Calu3 (cell line): ENCODE measurements around the gene PCSK1. TPM values are rescaled to one million over a fixed set of nuclear protein-coding genes. Genes with fewer than 3 reads are reported as not detected.

Experiments used
- BruUV-seq: library from RNA; stranded (reverse); fragments of 400-500 nt; replicated peaks from 2 replicates; lab custom pipeline; 2021; lab: Mats Ljungman, UMichigan
- CTCF ChIA-PET: fragments of 300-600 bp; sonication (Branson Sonifier 250); formaldehyde crosslinking; loops from one replicate; lab custom pipeline; 2022; ENCODE audit warnings: antibody characterized with exemption; lab: Charles Lee
- DNase-seq: peaks from one replicate; pipeline ENCODE4 v3.0.0; 2022
- H3K27ac Mint-ChIP-seq: one replicate; pipeline ENCODE4 v1.8.0; 2022; ENCODE audit warnings: mixed read lengths; ENCODE audit not compliant: unreplicated experiment
- H3K27me3 Mint-ChIP-seq: one replicate; pipeline ENCODE4 v1.8.0; 2022; ENCODE audit warnings: mixed read lengths; ENCODE audit not compliant: unreplicated experiment
- H3K36me3 Mint-ChIP-seq: one replicate; pipeline ENCODE4 v1.8.0; 2022; ENCODE audit warnings: mild to moderate bottlenecking, moderate library complexity, mixed read lengths; ENCODE audit not compliant: insufficient read depth, unreplicated experiment
- H3K4me1 Mint-ChIP-seq: one replicate; pipeline ENCODE4 v1.8.0; 2022; ENCODE audit warnings: mild to moderate bottlenecking, low read depth, mixed read lengths; ENCODE audit not compliant: unreplicated experiment
- H3K4me3 Mint-ChIP-seq: one replicate; pipeline ENCODE4 v1.8.0; 2022; ENCODE audit warnings: mild to moderate bottlenecking, low read depth, moderate library complexity, mixed read lengths; ENCODE audit not compliant: unreplicated experiment
- H3K9me3 Mint-ChIP-seq: one replicate; pipeline ENCODE4 v1.8.0; 2022; ENCODE audit warnings: low read depth, mixed read lengths; ENCODE audit not compliant: unreplicated experiment
- CTCF ChIP-seq: fragments of 200-600 bp; IDR thresholded peaks from one replicate; pipeline ENCODE4 v1.8.0; 2022; ENCODE audit warnings: antibody characterized with exemption; ENCODE audit not compliant: unreplicated experiment
- intact Hi-C: fragments of 100-400 bp; cut with micrococcal nuclease; formaldehyde crosslinking; loops from one replicate; pipeline ENCODE4 v1.10.0; 2022; ENCODE audit not compliant: unreplicated experiment
- total RNA-seq: library from RNA; stranded (reverse); gene quantifications from 2 replicates; pipeline ENCODE4 v1.2.3, GENCODE V29; 2022

The PCSK1 gene
- total RNA-seq, 1 experiment from 2014 or later = not detected

- DNase-seq = no peak
- H3K4me1 Mint-ChIP-seq = no peaks in the 10 kb centered on the region
- peaks cover 55% of the 10 kb centered on the region for H3K27me3 Mint-ChIP-seq
- CTCF ChIA-PET = no interaction called here
- no peaks in the 10 kb centered on the region for H3K36me3 Mint-ChIP-seq
- no TSS peak for BruUV-seq
- H3K9me3 Mint-ChIP-seq = no peaks in the 10 kb centered on the region
- H3K4me3 Mint-ChIP-seq = no peak overlapping the region
- intact Hi-C loops = no loop called here
- H3K27ac Mint-ChIP-seq = no peak overlapping the region
- TF ChIP-seq CTCF = no peak
These were observed 43.6 kb upstream of the PCSK1 start for GRCh38 chr5:96476654-96477053.

GRCh38 chr5:96474073-96474472, 41.0 kb upstream of the PCSK1 start:
- CTCF ChIA-PET = no interaction called here
- Mint-ChIP-seq H3K4me1 (no peaks in the 10 kb centered on the region), H3K36me3 (no peaks in the 10 kb centered on the region), H3K9me3 (no peaks in the 10 kb centered on the region), H3K4me3 (no peak overlapping the region), H3K27ac (no peak overlapping the region), H3K27me3 (peaks cover 67% of the 10 kb centered on the region)
- no TSS peak for BruUV-seq
- no peak for TF ChIP-seq CTCF
- intact Hi-C loops = no loop called here
- no peak for DNase-seq

GRCh38 chr5:96473155-96473554, 40.1 kb upstream of the PCSK1 start:
- BruUV-seq = no TSS peak
- H3K9me3 Mint-ChIP-seq = no peaks in the 10 kb centered on the region
- no peak overlapping the region for H3K27ac Mint-ChIP-seq
- H3K4me1 Mint-ChIP-seq = no peaks in the 10 kb centered on the region
- no peak for DNase-seq
- peaks cover 76% of the 10 kb centered on the region for H3K27me3 Mint-ChIP-seq
- no peak for TF ChIP-seq CTCF
- no peak overlapping the region for H3K4me3 Mint-ChIP-seq
- intact Hi-C loops = no loop called here
- CTCF ChIA-PET = no interaction called here
- H3K36me3 Mint-ChIP-seq = no peaks in the 10 kb centered on the region

GRCh38 chr5:96470785-96471184, 37.7 kb upstream of the PCSK1 start:
- H3K36me3 Mint-ChIP-seq = no peaks in the 10 kb centered on the region
- no TSS peak for BruUV-seq

More at GRCh38 chr5:96470785-96471184, 37.7 kb upstream of the PCSK1 start:
- no peak overlapping the region for H3K4me3 Mint-ChIP-seq
- no peaks in the 10 kb centered on the region for H3K4me1 Mint-ChIP-seq
- CTCF ChIA-PET = interaction anchor here (0.7 kb wide), 1 partner anchor 648 kb away, joined by 7 read pairs; no protein-coding TSS in a partner anchor
- TF ChIP-seq CTCF = no peak
- no peaks in the 10 kb centered on the region for H3K9me3 Mint-ChIP-seq
- H3K27me3 Mint-ChIP-seq = peaks cover 71% of the 10 kb centered on the region
- no peak for DNase-seq
- intact Hi-C loops = no loop called here
- H3K27ac Mint-ChIP-seq = no peak overlapping the region
